ENCODE data around the gene FEM1B. TPM values are rescaled to one million over a fixed set of nuclear protein-coding genes. Genes with fewer than 3 reads are reported as not detected.

FEM1B gene
- total and polyA plus RNA-seq, 9 donors = 18.3 to 40.9 (median 36.5) TPM

DNA sequence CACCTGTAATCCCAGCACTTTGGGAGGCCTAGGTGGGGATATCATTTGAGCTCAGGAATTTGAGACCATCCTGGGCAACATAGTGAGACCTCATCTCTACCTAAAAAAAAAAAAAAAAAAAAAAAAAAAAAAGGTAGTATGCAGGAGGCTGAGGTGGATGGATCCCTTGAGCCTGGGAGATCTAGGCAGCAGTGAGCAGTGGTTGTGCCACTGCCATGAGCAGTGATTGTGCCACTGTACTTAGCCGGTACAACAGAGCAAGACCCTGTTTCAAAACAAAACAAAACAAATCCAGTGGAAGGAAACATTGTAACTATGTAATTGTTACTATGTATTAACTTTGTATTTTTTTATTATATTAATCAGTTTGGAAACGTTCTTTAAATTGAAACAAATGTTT lies 5.9 kb downstream of the FEM1B start:
- peaks cover 19% of the 10 kb centered on the region for H3K4me1 ChIP-seq (ENCODE audit: control insufficient read depth, insufficient read depth, low read length)
- DNase-seq = no peak
- no peaks in the 10 kb centered on the region for H3K9me3 ChIP-seq (replicated peaks; ENCODE audit: control insufficient read depth, low read depth, low read length)
- no peak overlapping the region for H3K4me3 ChIP-seq (ENCODE audit: low read length)
- H3K27me3 ChIP-seq (ENCODE audit: control insufficient read depth, insufficient read depth, low read length) = no peaks in the 10 kb centered on the region
- no CpG with 5 or more reads among the region's 2 CpGs for WGBS (ENCODE audit: insufficient coverage)
- no peak overlapping the region for H3K27ac ChIP-seq (ENCODE audit: low read length)
- peaks cover 11% of the 10 kb centered on the region for H3K36me3 ChIP-seq (ENCODE audit: control insufficient read depth, insufficient read depth, low read length)

DNA sequence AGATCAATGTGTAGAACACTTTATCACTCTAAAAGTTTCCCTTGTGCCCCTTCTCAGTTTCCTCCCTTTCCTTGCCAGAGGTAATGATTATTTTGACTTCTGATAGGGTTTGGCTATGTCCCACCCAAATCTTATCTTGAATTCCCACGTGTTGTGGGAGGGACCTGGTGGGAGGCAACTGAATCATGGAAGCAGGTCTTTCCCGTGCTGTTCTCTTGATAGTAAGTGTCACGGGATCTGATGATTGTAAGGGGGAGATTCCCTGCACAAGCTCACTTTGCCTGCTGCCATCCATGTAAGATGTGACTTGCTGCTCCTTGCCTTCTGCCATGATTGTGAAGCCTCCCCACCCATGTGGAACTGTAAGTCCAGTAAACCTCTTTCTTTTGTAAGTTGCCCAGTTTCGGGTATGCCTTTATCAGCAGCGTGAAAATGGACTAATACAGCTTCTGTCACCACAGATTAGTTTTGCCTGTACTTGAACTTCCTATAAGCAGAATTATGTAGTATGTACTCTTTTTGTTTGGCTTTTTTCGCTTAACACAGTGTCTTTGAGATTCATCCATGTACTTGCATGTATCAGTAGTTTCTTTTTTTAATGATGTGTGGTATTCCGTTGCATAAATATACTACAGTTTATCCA lies 7.2 kb downstream of the FEM1B start:
- no peaks in the 10 kb centered on the region for H3K27me3 ChIP-seq (ENCODE audit: control insufficient read depth, insufficient read depth, low read length)
- no peak overlapping the region for H3K27ac ChIP-seq (ENCODE audit: low read length)
- no peaks in the 10 kb centered on the region for H3K9me3 ChIP-seq (replicated peaks; ENCODE audit: control insufficient read depth, low read depth, low read length)
- peaks cover 13% of the 10 kb centered on the region for H3K36me3 ChIP-seq (ENCODE audit: control insufficient read depth, insufficient read depth, low read length)
- WGBS (ENCODE audit: insufficient coverage) = 83% methylated on average over 2 of the region's 7 CpGs
- DNase-seq = no peak
- H3K4me3 ChIP-seq (ENCODE audit: low read length) = no peak overlapping the region
- H3K4me1 ChIP-seq (ENCODE audit: control insufficient read depth, insufficient read depth, low read length) = peaks cover 16% of the 10 kb centered on the region

DNA sequence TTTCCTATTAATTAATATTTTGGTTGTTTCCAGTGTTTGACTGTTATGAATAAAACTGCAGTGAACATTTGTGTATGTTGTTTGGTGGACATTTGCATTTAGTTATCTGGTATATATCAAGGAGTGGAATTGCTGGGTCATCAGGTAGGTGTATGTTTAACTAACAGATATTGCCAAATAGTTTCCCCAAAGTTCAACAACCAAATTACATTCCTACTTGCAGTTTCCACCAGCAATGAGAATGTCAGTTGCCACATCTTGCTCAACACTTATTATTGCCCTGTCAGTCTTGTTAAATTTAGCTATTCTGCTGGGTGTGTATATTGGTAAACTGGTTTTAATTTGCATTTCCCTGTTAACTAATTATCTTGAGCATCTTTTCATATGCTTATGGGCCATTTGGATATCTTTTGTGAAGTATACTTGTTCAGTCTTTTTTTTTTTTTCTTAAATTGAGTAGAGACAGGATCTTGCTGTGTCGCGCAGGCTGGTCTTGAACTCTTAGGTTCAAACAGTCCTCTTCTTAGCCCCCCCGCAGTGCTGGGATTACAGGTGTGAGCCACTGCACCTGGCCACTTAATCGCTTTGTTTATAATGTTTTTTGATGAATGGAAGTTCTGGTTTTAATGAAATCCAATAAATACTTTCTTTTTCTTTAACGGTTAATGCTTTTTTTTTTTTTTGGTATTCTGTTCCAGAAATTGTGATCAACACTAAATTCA lies 7.9 kb downstream of the FEM1B start:
- peaks cover 9% of the 10 kb centered on the region for H3K4me1 ChIP-seq (ENCODE audit: control insufficient read depth, insufficient read depth, low read length)

DNA sequence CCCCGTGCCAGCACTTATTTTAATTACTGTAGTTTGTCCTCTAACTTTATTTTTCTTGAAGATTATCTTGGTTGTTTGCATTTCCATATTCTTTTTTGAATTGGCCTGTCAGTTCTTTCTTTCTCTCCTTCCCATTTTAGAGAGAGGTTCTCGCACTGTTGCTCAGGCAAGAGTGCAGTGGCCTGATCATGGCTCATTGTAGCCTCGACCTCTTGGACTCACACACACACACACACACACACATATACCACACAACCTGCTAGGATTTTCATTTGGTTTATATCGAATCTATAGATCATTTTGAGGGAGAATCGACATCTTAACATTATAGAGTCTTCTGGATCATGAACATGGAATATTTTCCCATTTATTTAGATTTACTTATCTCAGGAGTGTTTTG lies 8.7 kb downstream of the FEM1B start:
- H3K4me3 ChIP-seq (ENCODE audit: low read length) = no peak overlapping the region
- no peaks in the 10 kb centered on the region for H3K27me3 ChIP-seq (ENCODE audit: control insufficient read depth, insufficient read depth, low read length)
- no CpG with 5 or more reads among the region's 5 CpGs for WGBS (ENCODE audit: insufficient coverage)
- H3K27ac ChIP-seq (ENCODE audit: low read length) = no peak overlapping the region
- H3K4me1 ChIP-seq (ENCODE audit: control insufficient read depth, insufficient read depth, low read length) = peaks cover 6% of the 10 kb centered on the region
- no peaks in the 10 kb centered on the region for H3K9me3 ChIP-seq (replicated peaks; ENCODE audit: control insufficient read depth, low read depth, low read length)
- peaks cover 21% of the 10 kb centered on the region for H3K36me3 ChIP-seq (ENCODE audit: control insufficient read depth, insufficient read depth, low read length)
- DNase-seq = no peak

More for the DNA sequence above, 7.9 kb downstream of the FEM1B start:
- Histone ChIP-seq H3K9me3 (replicated peaks; ENCODE audit: control insufficient read depth, low read depth, low read length) (no peaks in the 10 kb centered on the region), H3K27ac (ENCODE audit: low read length) (no peak overlapping the region), H3K27me3 (ENCODE audit: control insufficient read depth, insufficient read depth, low read length) (no peaks in the 10 kb centered on the region), H3K36me3 (ENCODE audit: control insufficient read depth, insufficient read depth, low read length) (peaks cover 17% of the 10 kb centered on the region), H3K4me3 (ENCODE audit: low read length) (no peak overlapping the region)
- no peak for DNase-seq
- WGBS (ENCODE audit: insufficient coverage) = no CpG with 5 or more reads among the region's 5 CpGs

DNA sequence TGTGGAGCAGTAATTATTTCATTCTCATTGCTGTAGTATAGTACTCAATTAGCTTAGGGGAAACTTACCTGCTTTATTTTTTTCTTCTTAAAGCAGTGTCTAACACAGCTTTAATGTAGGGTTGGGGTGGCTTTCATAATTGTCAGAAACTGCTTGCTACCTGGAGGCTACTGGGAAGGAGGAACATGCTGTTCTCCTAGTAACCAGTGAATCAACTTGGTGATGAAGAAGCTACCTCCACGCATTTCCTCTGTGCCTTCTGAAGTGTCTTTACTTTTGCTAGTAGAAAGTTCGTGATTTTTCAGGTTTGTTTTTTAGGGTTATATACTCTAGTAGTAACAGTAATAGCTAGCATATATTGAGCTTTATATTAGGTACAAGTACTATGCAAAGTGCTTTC lies 11.5 kb downstream of the FEM1B start:
- no peak overlapping the region for H3K4me3 ChIP-seq (ENCODE audit: low read length)
- H3K27me3 ChIP-seq (ENCODE audit: control insufficient read depth, insufficient read depth, low read length) = no peaks in the 10 kb centered on the region
- H3K36me3 ChIP-seq (ENCODE audit: control insufficient read depth, insufficient read depth, low read length) = peaks cover 23% of the 10 kb centered on the region
- WGBS (ENCODE audit: insufficient coverage) = no CpG with 5 or more reads among the region's 2 CpGs
- no peaks in the 10 kb centered on the region for H3K4me1 ChIP-seq (ENCODE audit: control insufficient read depth, insufficient read depth, low read length)
- H3K27ac ChIP-seq (ENCODE audit: low read length) = no peak overlapping the region
- no peak for DNase-seq
- no peaks in the 10 kb centered on the region for H3K9me3 ChIP-seq (replicated peaks; ENCODE audit: control insufficient read depth, low read depth, low read length)

DNA sequence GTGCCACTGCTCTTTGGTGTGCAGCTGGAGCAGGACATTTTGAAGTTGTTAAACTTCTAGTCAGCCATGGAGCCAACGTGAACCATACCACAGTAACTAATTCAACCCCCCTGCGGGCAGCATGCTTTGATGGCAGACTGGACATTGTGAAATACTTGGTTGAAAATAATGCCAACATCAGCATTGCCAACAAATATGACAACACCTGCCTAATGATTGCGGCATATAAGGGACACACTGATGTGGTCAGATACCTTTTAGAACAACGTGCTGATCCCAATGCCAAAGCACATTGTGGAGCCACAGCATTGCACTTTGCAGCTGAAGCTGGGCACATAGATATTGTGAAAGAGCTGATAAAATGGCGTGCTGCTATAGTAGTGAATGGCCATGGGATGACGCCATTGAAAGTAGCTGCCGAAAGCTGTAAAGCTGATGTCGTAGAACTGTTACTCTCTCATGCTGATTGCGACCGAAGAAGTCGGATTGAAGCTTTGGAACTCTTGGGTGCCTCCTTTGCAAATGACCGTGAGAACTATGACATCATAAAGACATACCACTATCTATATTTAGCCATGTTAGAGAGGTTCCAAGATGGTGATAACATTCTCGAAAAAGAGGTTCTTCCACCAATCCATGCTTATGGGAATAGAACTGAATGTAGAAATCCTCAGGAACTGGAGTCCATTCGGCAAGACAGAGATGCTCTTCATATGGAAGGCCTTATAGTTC lies 12.2 kb downstream of the FEM1B start:
- Histone ChIP-seq H3K4me1 (ENCODE audit: control insufficient read depth, insufficient read depth, low read length) (no peaks in the 10 kb centered on the region), H3K9me3 (replicated peaks; ENCODE audit: control insufficient read depth, low read depth, low read length) (no peaks in the 10 kb centered on the region), H3K36me3 (ENCODE audit: control insufficient read depth, insufficient read depth, low read length) (peaks cover 19% of the 10 kb centered on the region), H3K27ac (ENCODE audit: low read length) (no peak overlapping the region), H3K27me3 (ENCODE audit: control insufficient read depth, insufficient read depth, low read length) (no peaks in the 10 kb centered on the region), H3K4me3 (ENCODE audit: low read length) (no peak overlapping the region)
- 93% methylated on average over 5 of the region's 14 CpGs for WGBS (ENCODE audit: insufficient coverage)
- DNase-seq = no peak

DNA sequence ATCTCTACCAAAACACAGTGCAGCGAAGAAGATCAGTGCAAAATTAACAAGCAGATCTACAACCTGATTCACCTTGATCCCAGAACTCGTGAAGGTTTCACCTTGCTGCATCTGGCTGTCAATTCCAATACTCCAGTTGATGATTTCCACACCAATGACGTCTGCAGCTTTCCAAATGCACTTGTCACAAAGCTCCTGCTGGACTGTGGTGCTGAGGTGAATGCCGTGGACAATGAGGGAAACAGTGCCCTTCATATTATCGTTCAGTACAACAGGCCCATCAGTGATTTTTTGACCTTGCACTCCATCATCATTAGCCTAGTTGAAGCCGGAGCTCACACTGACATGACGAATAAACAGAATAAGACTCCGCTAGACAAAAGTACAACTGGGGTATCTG lies 13.2 kb downstream of the FEM1B start:
- H3K9me3 ChIP-seq (replicated peaks; ENCODE audit: control insufficient read depth, low read depth, low read length) = no peaks in the 10 kb centered on the region
- no peaks in the 10 kb centered on the region for H3K4me1 ChIP-seq (ENCODE audit: control insufficient read depth, insufficient read depth, low read length)
- no peak for DNase-seq
- H3K36me3 ChIP-seq (ENCODE audit: control insufficient read depth, insufficient read depth, low read length) = peaks cover 18% of the 10 kb centered on the region
- 77% methylated on average over 3 of the region's 8 CpGs for WGBS (ENCODE audit: insufficient coverage)
- H3K27me3 ChIP-seq (ENCODE audit: control insufficient read depth, insufficient read depth, low read length) = no peaks in the 10 kb centered on the region
- H3K4me3 ChIP-seq (ENCODE audit: low read length) = no peak overlapping the region
- no peak overlapping the region for H3K27ac ChIP-seq (ENCODE audit: low read length)

DNA sequence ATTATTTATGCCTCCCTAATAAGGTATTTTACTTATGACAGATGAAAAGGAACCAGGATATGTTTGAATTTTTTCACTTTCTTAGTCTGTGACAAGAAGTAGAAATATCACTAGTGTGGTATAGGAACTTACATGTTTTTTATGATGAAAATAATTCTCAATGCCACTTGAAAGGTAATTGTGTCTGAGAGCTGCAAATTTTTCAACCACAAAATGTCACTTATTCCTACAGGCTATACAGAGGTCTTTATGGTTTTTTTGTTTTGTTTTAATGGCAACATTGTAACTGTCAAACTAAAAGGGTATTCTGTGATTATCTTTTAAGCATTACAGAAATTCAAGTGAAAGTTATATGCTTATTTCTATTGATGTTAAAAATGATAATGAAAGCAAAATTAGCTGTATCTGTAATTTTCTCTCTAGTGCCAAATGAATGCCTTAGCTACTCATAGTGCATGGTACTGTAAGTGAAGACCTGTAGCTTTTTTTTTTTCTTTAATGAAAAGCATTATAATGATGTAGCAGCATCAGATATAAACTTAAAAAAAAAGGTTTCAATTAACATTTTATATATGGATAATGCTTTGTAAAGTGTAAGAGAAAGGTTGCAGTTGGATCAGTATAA lies 14.7 kb downstream of the FEM1B start:
- Histone ChIP-seq H3K27ac (ENCODE audit: low read length) (no peak overlapping the region), H3K36me3 (ENCODE audit: control insufficient read depth, insufficient read depth, low read length) (peaks cover 18% of the 10 kb centered on the region), H3K4me1 (ENCODE audit: control insufficient read depth, insufficient read depth, low read length) (no peaks in the 10 kb centered on the region), H3K9me3 (replicated peaks; ENCODE audit: control insufficient read depth, low read depth, low read length) (no peaks in the 10 kb centered on the region), H3K27me3 (ENCODE audit: control insufficient read depth, insufficient read depth, low read length) (no peaks in the 10 kb centered on the region), H3K4me3 (ENCODE audit: low read length) (no peak overlapping the region)
- DNase-seq = no peak

DNA sequence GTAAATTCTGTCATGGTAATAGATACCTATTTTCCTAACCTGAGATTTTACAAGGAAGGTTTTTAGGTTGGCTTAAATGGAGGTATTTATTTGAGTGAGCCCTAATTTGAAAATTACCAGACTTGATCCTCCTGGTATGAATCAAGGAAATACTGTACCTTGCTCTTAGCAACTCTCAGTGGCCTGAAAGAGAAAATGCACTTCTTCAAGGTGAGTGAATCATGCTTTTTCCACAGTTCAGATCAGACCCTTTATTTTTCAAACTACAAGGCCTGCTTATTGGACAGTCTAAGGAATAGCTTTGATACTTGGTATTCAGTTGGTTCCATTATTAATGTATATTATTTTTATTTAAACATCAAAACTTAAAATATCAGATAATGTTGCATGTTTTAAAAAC lies 15.4 kb downstream of the FEM1B start:
- Histone ChIP-seq H3K4me3 (ENCODE audit: low read length) (no peak overlapping the region), H3K9me3 (replicated peaks; ENCODE audit: control insufficient read depth, low read depth, low read length) (no peaks in the 10 kb centered on the region), H3K36me3 (ENCODE audit: control insufficient read depth, insufficient read depth, low read length) (peaks cover 23% of the 10 kb centered on the region), H3K27ac (ENCODE audit: low read length) (no peak overlapping the region), H3K27me3 (ENCODE audit: control insufficient read depth, insufficient read depth, low read length) (no peaks in the 10 kb centered on the region), H3K4me1 (ENCODE audit: control insufficient read depth, insufficient read depth, low read length) (no peaks in the 10 kb centered on the region)
- DNase-seq = no peak
